Omental fat pad (tissue), 4 donors: Measurements from ENCODE around the gene ZNF384. TPM values are rescaled to one million over a fixed set of nuclear protein-coding genes. Genes with fewer than 3 reads are reported as not detected.

Experiments
- ATAC-seq: fragments of 150-250 bp; one replicate; pipeline ENCODE4 v1.9.1; 2016; ENCODE audit warnings: mild to moderate bottlenecking, moderate library complexity; ENCODE audit not compliant: low FRiP score
- DNase-seq: peaks from one replicate; pipeline ENCODE4 v3.0.0-alpha.2; 2019; ENCODE audit warnings: low spot score
- CTCF ChIP-seq, 3 donors: fragments of 450-650 bp; IDR thresholded peaks; one replicate each; pipeline ENCODE4 v1.5.1; 2016 to 2017; ENCODE audit warnings: antibody characterized with exemption in 3 of 3, mild to moderate bottlenecking in 3 of 3, moderate library complexity in 2 of 3
- total RNA-seq, 4 donors: library from RNA; depleted of rRNA; stranded (reverse); fragments of >200 nt; gene quantifications; one replicate each; pipeline ENCODE4 v1.1.0, GENCODE V29; 2016

Gene ZNF384
- total RNA-seq = 10 to 100 TPM; 28.1 to 36.7 (median 34.6) TPM

- no peak for TF ChIP-seq CTCF (IDR thresholded peaks at IDR 0.05)
- ATAC-seq = peak; percentile 96
These were observed at the start of gene ZNF384 for GRCh38 chr12:6688999-6689882. TSS of gene ZNF384 (minus strand) at chr12:6689375. CDS start at chr12:6679520, 9,855 bp downstream.

GRCh38 chr12:6736754-6737153, 47.6 kb upstream of the ZNF384 start:
- no peak for ATAC-seq
- no peak for DNase-seq
- TF ChIP-seq CTCF (IDR thresholded peaks at IDR 0.05) = no peak

More at GRCh38 chr12:6688999-6689882, at the start of gene ZNF384:
- peak; percentile 85 for DNase-seq

- ATAC-seq (peak; percentile 90), DNase-seq (peak; percentile 29)
- TF ChIP-seq CTCF (IDR thresholded peaks at IDR 0.05) = no peak
These were observed 46.4 kb upstream of the ZNF384 start for GRCh38 chr12:6735448-6736191.

- no peak for TF ChIP-seq CTCF (IDR thresholded peaks at IDR 0.05)
- ATAC-seq (no peak), DNase-seq (no peak)
These were observed 45.6 kb upstream of the ZNF384 start for GRCh38 chr12:6734506-6735387.

- DNase-seq (no peak), ATAC-seq (no peak)
- no peak for TF ChIP-seq CTCF (IDR thresholded peaks at IDR 0.05)
These were observed 41.0 kb upstream of the ZNF384 start for GRCh38 chr12:6730169-6730568.

- ATAC-seq = no peak
These were observed 40.0 kb upstream of the ZNF384 start for GRCh38 chr12:6729186-6729585.

More at GRCh38 chr12:6729186-6729585, 40.0 kb upstream of the ZNF384 start:
- DNase-seq = no peak
- TF ChIP-seq CTCF (IDR thresholded peaks at IDR 0.05) = no peak
